ENCODE measurements around the gene SPEG.
"Not testable (repeated sequence)": the region's sequence is repeated elsewhere in the genome, so short reads cannot be mapped to it uniquely, and the experiment has no call there.

The SPEG gene

GRCh38 chr2:219405451-219405850 lies 29.2 kb upstream of the SPEG start:
- DNase-seq, result no peak

- no peak for DNase-seq
Observed at GRCh38 chr2:219405958-219406860, 28.4 kb upstream of the SPEG start.

- no peak for DNase-seq
Observed at GRCh38 chr2:219406861-219407230, 27.8 kb upstream of the SPEG start.

GRCh38 chr2:219407343-219407742 lies 27.3 kb upstream of the SPEG start:
- not testable (repeated sequence) for DNase-seq

- DNase-seq, result no peak
Observed at GRCh38 chr2:219408204-219408603, 26.4 kb upstream of the SPEG start.

GRCh38 chr2:219408631-219409030 lies 26.0 kb upstream of the SPEG start:
- DNase-seq, result no peak

- no peak for DNase-seq
Observed at GRCh38 chr2:219409619-219410018, 25.0 kb upstream of the SPEG start.

- no peak for DNase-seq
Observed at GRCh38 chr2:219410390-219410789, 24.3 kb upstream of the SPEG start.

GRCh38 chr2:219414857-219415256 lies 19.8 kb upstream of the SPEG start:
- no peak for DNase-seq

- DNase-seq, result no peak
Observed at GRCh38 chr2:219415580-219416234, 18.9 kb upstream of the SPEG start.

GRCh38 chr2:219416235-219416602 lies 18.4 kb upstream of the SPEG start:
- no peak for DNase-seq

- DNase-seq, result no peak
Observed at GRCh38 chr2:219416938-219417337, 17.7 kb upstream of the SPEG start.

- DNase-seq, result no peak
Observed at GRCh38 chr2:219417374-219417773, 17.3 kb upstream of the SPEG start.

GRCh38 chr2:219418155-219419011 lies 16.3 kb upstream of the SPEG start, which contains the start of gene DES:
DES (plus strand) TSS chr2:219418377; CDS start chr2:219418463, 86 bp downstream.
- DNase-seq, result no peak

GRCh38 chr2:219419012-219419324 lies 15.7 kb upstream of the SPEG start:
- DNase-seq, result no peak

GRCh38 chr2:219419331-219420197 lies 15.1 kb upstream of the SPEG start:
- DNase-seq, result no peak

GRCh38 chr2:219420687-219421086 lies 14.0 kb upstream of the SPEG start:
- no peak for DNase-seq

GRCh38 chr2:219421323-219421722 lies 13.3 kb upstream of the SPEG start:
- no peak for DNase-seq

GRCh38 chr2:219422952-219423534 lies 11.6 kb upstream of the SPEG start:
- no peak for DNase-seq

GRCh38 chr2:219423652-219424377 lies 10.8 kb upstream of the SPEG start:
- DNase-seq, result no peak

Measured in activated CD4-positive, alpha-beta T cell treated with anti-CD3 and anti-CD28 coated beads, Interleukin-2, amount 50 U/mL, for 48 hours (primary cell).